Trophoblast cell (in vitro differentiated cells and primary cell): ENCODE results near the gene ZNF655.
A peak's percentile ranks its signal among the peaks of the same experiment; 100 is the strongest.

Experiments
- DNase-seq, 2 donors: peaks; one replicate each; pipeline ENCODE4 v3.0.0-alpha.2; 2016
- H2AFZ ChIP-seq: 2 replicates; pipeline ENCODE4 v1.6.1; 2013; ENCODE audit warnings: low read length, moderate library complexity, mild to moderate bottlenecking; ENCODE audit not compliant: insufficient read depth, poor library complexity
- H2AK5ac ChIP-seq: 2 replicates; pipeline ENCODE4 v1.6.1; 2013; ENCODE audit warnings: mild to moderate bottlenecking, low read length
- H2BK120ac ChIP-seq: 2 replicates; pipeline ENCODE4 v1.6.1; 2013; ENCODE audit warnings: low read length, mild to moderate bottlenecking, moderate library complexity; ENCODE audit not compliant: insufficient read depth, poor library complexity
- H2BK12ac ChIP-seq: 2 replicates; pipeline ENCODE4 v1.6.1; 2013; ENCODE audit warnings: mild to moderate bottlenecking, low read length, moderate library complexity
- H2BK5ac ChIP-seq: 2 replicates; pipeline ENCODE4 v1.6.1; 2013; ENCODE audit warnings: low read length, low read depth, moderate library complexity, mild to moderate bottlenecking; ENCODE audit not compliant: poor library complexity
- H3K14ac ChIP-seq: 2 replicates; pipeline ENCODE4 v1.6.1; 2013; ENCODE audit warnings: mild to moderate bottlenecking, low read length
- H3K18ac ChIP-seq: 2 replicates; pipeline ENCODE4 v1.6.1; 2013; ENCODE audit warnings: mild to moderate bottlenecking, low read length
- H3K23ac ChIP-seq: 2 replicates; pipeline ENCODE4 v1.6.1; 2013; ENCODE audit warnings: low read length
- H3K27ac ChIP-seq: 2 replicates; pipeline ENCODE4 v1.5.1; 2013; ENCODE audit warnings: low read depth, mild to moderate bottlenecking, inconsistent platforms, low read length, moderate library complexity
- H3K27me3 ChIP-seq: 2 replicates; pipeline ENCODE4 v1.6.1; 2013; ENCODE audit warnings: inconsistent platforms, mild to moderate bottlenecking, low read length, moderate library complexity; ENCODE audit not compliant: insufficient read depth
- H3K36me3 ChIP-seq, 2 experiments: 1 replicate in 1 of 2; 2 replicates in 1 of 2; pipeline ENCODE4 v1.6.1; 2013; ENCODE audit warnings: low read length in 2 of 2, mild to moderate bottlenecking in 2 of 2, moderate library complexity in 1 of 2; ENCODE audit not compliant: insufficient read depth in 2 of 2, control insufficient read depth in 1 of 2
- H3K4ac ChIP-seq: 2 replicates; pipeline ENCODE4 v1.6.1; 2013; ENCODE audit warnings: low read depth, mild to moderate bottlenecking, low read length, moderate library complexity
- H3K4me1 ChIP-seq, 2 experiments: 1 replicate in 1 of 2; 2 replicates in 1 of 2; pipeline ENCODE4 v1.6.1; 2013; ENCODE audit warnings: low read length in 2 of 2, mild to moderate bottlenecking in 2 of 2, moderate library complexity in 1 of 2; ENCODE audit not compliant: insufficient read depth in 2 of 2, control insufficient read depth in 1 of 2
- H3K4me2 ChIP-seq: 2 replicates; pipeline ENCODE4 v1.6.1; 2013; ENCODE audit warnings: inconsistent platforms, mild to moderate bottlenecking, low read length, moderate library complexity
- H3K4me3 ChIP-seq: 2 replicates; pipeline ENCODE4 v1.5.1; 2013; ENCODE audit warnings: mild to moderate bottlenecking, low read depth, low read length, inconsistent platforms
- H3K79me1 ChIP-seq: one replicate; pipeline ENCODE4 v1.6.1; 2013; ENCODE audit warnings: low read length
- H3K79me2 ChIP-seq: 2 replicates; pipeline ENCODE4 v1.6.1; 2013; ENCODE audit warnings: low read length, mild to moderate bottlenecking; ENCODE audit not compliant: control insufficient read depth, insufficient read depth, poor library complexity
- H3K9ac ChIP-seq: 2 replicates; pipeline ENCODE4 v1.6.1; 2013; ENCODE audit warnings: mild to moderate bottlenecking, low read length
- H3K9me3 ChIP-seq: 2 replicates; pipeline ENCODE4 v1.6.1; 2013; ENCODE audit warnings: low read depth, mild to moderate bottlenecking, control low read depth, inconsistent platforms, low read length; ENCODE audit not compliant: insufficient read depth
- H4K12ac ChIP-seq: 2 replicates; pipeline ENCODE4 v1.6.1; 2013; ENCODE audit warnings: low read depth, mild to moderate bottlenecking, low read length, moderate library complexity
- H4K8ac ChIP-seq: 2 replicates; pipeline ENCODE4 v1.6.1; 2013; ENCODE audit warnings: low read depth, mild to moderate bottlenecking, low read length, moderate library complexity
- H4K91ac ChIP-seq: one replicate; pipeline ENCODE4 v1.6.1; 2013; ENCODE audit warnings: low read depth, mild to moderate bottlenecking, low read length, moderate library complexity
- WGBS: extraction: QIAGEN DNeasy Blood & Tissue Kit; methylation state at CpG from one replicate; pipeline ENCODE4 v1.1.7; 2013; ENCODE audit warnings: missing lambda C conversion rate; ENCODE audit not compliant: insufficient read length, insufficient coverage; ENCODE audit errors: extremely low coverage; 5-methylcytosine and 5-hydroxymethylcytosine counted together

The ZNF655 gene

DNA sequence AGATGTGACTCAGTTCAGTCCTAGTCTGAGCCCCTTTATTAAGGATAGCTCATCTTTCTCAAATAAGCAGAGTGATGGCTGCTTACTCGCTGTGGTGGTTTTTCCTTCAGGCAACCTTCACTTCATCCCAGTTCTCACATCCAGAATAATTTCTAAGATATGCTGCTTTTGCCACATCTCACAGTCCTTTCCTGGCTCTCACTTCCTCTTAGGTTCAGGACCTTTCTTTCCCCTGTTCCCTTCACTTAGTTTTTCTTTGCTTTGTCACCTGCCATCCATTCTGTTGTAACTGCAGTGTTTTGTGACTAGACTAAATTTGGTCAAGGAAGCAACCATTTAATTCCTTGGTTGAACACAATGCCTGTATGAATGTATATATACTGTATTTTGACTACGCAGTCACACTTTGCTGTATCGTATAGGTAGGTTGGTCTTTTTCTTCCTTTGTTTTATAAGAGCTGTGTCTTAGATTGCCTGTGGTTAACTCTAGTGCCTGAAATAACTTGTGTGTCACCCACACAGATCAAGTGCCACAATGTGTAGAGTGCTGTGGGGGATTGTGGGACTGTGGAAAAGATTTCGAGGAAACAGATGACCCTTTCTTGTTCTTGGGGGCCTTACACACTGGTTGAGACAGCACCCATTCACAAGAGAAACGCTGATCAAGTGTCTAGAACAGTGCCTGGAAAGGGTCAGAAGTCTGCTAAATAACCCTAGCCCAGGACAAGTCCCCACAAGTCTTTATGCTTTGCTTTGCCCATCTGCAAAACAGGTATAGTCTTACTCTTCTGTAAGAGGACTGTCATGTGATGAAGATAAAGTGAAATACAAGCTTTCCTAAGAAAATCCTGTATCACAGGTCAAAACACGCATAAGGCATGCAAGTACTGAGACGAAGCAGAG lies 2.6 kb downstream of the ZNF655 start:
- Histone ChIP-seq H4K12ac (no peak overlapping the region), H3K23ac (no peak overlapping the region), H3K79me1 (peaks cover 15% of the 10 kb centered on the region), H3K36me3 (peaks cover 22 to 42% of the 10 kb centered on the region in 2 experiments), H3K14ac (no peak overlapping the region), H2AFZ (no peak overlapping the region), H2BK12ac (no peak overlapping the region), H3K9ac (no peak overlapping the region), H2BK120ac (no peak overlapping the region), H2AK5ac (no peak overlapping the region), H3K79me2 (peaks cover 17% of the 10 kb centered on the region), H3K9me3 (no peaks in the 10 kb centered on the region), H3K4ac (peak overlapping the region; percentile 86), H2BK5ac (no peak overlapping the region), H4K8ac (no peak overlapping the region), H3K27me3 (no peaks in the 10 kb centered on the region), H3K4me1 (peaks cover 6 to 7% of the 10 kb centered on the region in 2 experiments), H3K27ac (peak overlapping the region; percentile 2), H4K91ac (peak overlapping the region; percentile 19), H3K4me2 (no peak overlapping the region), H3K4me3 (no peak overlapping the region), H3K18ac (no peak overlapping the region)
- DNase-seq = no peak
- no CpG with 5 or more reads among the region's 7 CpGs for WGBS

- Histone ChIP-seq H3K36me3 (peaks cover 21 to 41% of the 10 kb centered on the region in 2 experiments), H3K9me3 (no peaks in the 10 kb centered on the region), H2AFZ (no peak overlapping the region), H3K4me3 (no peak overlapping the region), H4K91ac (no peak overlapping the region), H3K4ac (no peak overlapping the region), H3K79me2 (peaks cover 17% of the 10 kb centered on the region), H3K23ac (no peak overlapping the region), H3K4me2 (no peak overlapping the region), H2BK120ac (no peak overlapping the region), H2AK5ac (no peak overlapping the region), H4K8ac (no peak overlapping the region), H3K4me1 (peaks cover 6 to 7% of the 10 kb centered on the region in 2 experiments), H2BK12ac (no peak overlapping the region), H2BK5ac (no peak overlapping the region), H3K79me1 (peaks cover 15% of the 10 kb centered on the region), H3K18ac (peak overlapping the region; percentile 14), H4K12ac (no peak overlapping the region), H3K27ac (peak overlapping the region; percentile 2), H3K14ac (no peak overlapping the region), H3K9ac (no peak overlapping the region), H3K27me3 (no peaks in the 10 kb centered on the region)
- no CpG with 5 or more reads among the region's 2 CpGs for WGBS
- no peak for DNase-seq
Measured at GRCh38 chr7:99561737-99562051, 3.3 kb downstream of the ZNF655 start.

GRCh38 chr7:99562114-99562784 lies 3.8 kb downstream of the ZNF655 start:
- H3K14ac ChIP-seq = no peak overlapping the region
- no peak for DNase-seq
- no peak overlapping the region for H3K4ac ChIP-seq
- no peak overlapping the region for H4K12ac ChIP-seq
- H3K79me1 ChIP-seq = peaks cover 15% of the 10 kb centered on the region
- peaks cover 21 to 39% of the 10 kb centered on the region in 2 experiments for H3K36me3 ChIP-seq
- no peak overlapping the region for H2BK120ac ChIP-seq
- no peak overlapping the region for H2BK5ac ChIP-seq
- no peak overlapping the region for H3K23ac ChIP-seq
- H3K27me3 ChIP-seq = no peaks in the 10 kb centered on the region
- no peak overlapping the region for H3K9ac ChIP-seq
- H3K4me1 ChIP-seq = peaks cover 4 to 7% of the 10 kb centered on the region in 2 experiments
- no peak overlapping the region for H2AFZ ChIP-seq
- H2BK12ac ChIP-seq = no peak overlapping the region
- no peak overlapping the region for H4K91ac ChIP-seq
- H3K4me3 ChIP-seq = no peak overlapping the region
- H2AK5ac ChIP-seq = no peak overlapping the region
- H3K18ac ChIP-seq = no peak overlapping the region
- H3K9me3 ChIP-seq = no peaks in the 10 kb centered on the region
- no peak overlapping the region for H4K8ac ChIP-seq
- WGBS = no CpG with 5 or more reads among the region's 9 CpGs
- no peak overlapping the region for H3K4me2 ChIP-seq
- H3K27ac ChIP-seq = peak overlapping the region; percentile 24
- peaks cover 17% of the 10 kb centered on the region for H3K79me2 ChIP-seq

DNA sequence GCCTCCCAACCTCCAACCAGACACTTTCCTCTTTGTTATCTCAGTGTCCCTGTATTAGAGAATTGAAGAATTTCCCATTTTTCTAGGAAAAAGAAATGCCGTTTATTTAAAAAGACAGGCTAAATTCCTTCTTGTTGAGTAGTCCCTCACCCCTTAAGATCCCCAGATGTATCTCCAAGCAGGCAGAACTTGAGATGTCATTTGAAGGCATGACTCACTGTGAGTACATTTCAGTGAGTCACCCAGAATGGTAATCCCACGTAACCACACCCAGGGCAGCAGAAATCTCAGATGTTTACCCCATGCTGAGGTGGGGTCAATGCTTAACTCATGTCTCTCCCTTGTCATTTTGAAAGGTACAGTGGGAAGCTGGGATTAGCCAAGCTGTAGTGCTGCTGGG lies 4.4 kb downstream of the ZNF655 start:
- no peak overlapping the region for H3K14ac ChIP-seq
- H3K79me2 ChIP-seq = peaks cover 15% of the 10 kb centered on the region
- H3K4me1 ChIP-seq = peaks cover 4 to 7% of the 10 kb centered on the region in 2 experiments
- peak overlapping the region; percentile 24 for H3K27ac ChIP-seq
- H4K91ac ChIP-seq = no peak overlapping the region
- H2BK120ac ChIP-seq = no peak overlapping the region
- no peak overlapping the region for H2AK5ac ChIP-seq
- no peak overlapping the region for H4K8ac ChIP-seq
- peak; percentile 86 to 94 for DNase-seq
- H3K9me3 ChIP-seq = no peaks in the 10 kb centered on the region
- no peak overlapping the region for H4K12ac ChIP-seq
- no peak overlapping the region for H3K4ac ChIP-seq
- H3K4me2 ChIP-seq = no peak overlapping the region
- peaks cover 14% of the 10 kb centered on the region for H3K79me1 ChIP-seq
- no peak overlapping the region for H3K18ac ChIP-seq
- H2AFZ ChIP-seq = no peak overlapping the region
- no CpG with 5 or more reads among the region's 2 CpGs for WGBS
- H2BK5ac ChIP-seq = no peak overlapping the region
- H2BK12ac ChIP-seq = no peak overlapping the region
- H3K23ac ChIP-seq = no peak overlapping the region
- H3K9ac ChIP-seq = no peak overlapping the region
- H3K4me3 ChIP-seq = no peak overlapping the region
- no peaks in the 10 kb centered on the region for H3K27me3 ChIP-seq
- H3K36me3 ChIP-seq = peaks cover 21 to 39% of the 10 kb centered on the region in 2 experiments
